Thyroid gland (tissue), 4 donors: ENCODE results near the gene PAX5.

Source experiments
- POLR2A ChIP-seq, 2 donors: fragments of 450-650 bp; IDR thresholded peaks; one replicate each; pipeline ENCODE4 v1.6.1; 2017; ENCODE audit warnings: antibody characterized with exemption in 2 of 2, mild to moderate bottlenecking in 2 of 2, moderate library complexity in 1 of 2
- TF ChIP-seq, protein P1 (sequence below), 6 experiments: fragments of 200-600 bp in 3 of 6; fragments of 450-650 bp in 3 of 6; sonication (generic) in 3 of 6; IDR thresholded peaks; one replicate each; pipeline ENCODE4 v1.5.1; 2016 to 2019; ENCODE audit warnings: antibody characterized with exemption in 6 of 6, mild to moderate bottlenecking in 2 of 6, inconsistent platforms in 1 of 6, moderate library complexity in 1 of 6

DNA sequence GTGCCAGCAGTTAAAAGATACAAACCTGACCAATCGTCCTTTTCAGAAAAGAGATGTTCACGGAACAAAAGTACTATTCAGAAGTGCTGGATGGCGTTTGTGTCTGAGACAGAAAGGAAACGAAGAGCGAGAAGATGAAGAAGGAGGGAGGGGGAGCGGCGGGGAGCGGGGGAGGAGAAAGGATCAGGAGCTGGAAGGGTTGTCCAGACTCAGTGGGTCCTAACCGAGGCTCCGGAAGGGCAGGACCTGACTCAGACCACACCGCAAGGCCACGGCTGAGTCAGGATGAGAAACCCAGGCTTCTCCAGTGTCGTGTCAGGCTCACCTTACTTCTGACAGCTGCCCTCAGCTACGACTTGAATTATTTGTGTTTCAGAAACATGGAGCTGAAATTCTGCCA, 46.2 kb downstream of the PAX5 start:
- TF ChIP-seq, protein P1, sequence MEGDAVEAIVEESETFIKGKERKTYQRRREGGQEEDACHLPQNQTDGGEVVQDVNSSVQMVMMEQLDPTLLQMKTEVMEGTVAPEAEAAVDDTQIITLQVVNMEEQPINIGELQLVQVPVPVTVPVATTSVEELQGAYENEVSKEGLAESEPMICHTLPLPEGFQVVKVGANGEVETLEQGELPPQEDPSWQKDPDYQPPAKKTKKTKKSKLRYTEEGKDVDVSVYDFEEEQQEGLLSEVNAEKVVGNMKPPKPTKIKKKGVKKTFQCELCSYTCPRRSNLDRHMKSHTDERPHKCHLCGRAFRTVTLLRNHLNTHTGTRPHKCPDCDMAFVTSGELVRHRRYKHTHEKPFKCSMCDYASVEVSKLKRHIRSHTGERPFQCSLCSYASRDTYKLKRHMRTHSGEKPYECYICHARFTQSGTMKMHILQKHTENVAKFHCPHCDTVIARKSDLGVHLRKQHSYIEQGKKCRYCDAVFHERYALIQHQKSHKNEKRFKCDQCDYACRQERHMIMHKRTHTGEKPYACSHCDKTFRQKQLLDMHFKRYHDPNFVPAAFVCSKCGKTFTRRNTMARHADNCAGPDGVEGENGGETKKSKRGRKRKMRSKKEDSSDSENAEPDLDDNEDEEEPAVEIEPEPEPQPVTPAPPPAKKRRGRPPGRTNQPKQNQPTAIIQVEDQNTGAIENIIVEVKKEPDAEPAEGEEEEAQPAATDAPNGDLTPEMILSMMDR (IDR thresholded peaks at IDR 0.05): no peak
- no peak for TF ChIP-seq POLR2A (IDR thresholded peaks at IDR 0.05)
